A549 (cell line): ENCODE data around the gene PROX2. TPM values are rescaled to one million over a fixed set of nuclear protein-coding genes. Genes with fewer than 3 reads are reported as not detected.
A peak's percentile ranks its signal among the peaks of the same experiment; 100 is the strongest.

Source experiments
- ATAC-seq, 2 experiments: fragments of 200-7000 bp in 1 of 2; fragments of >200 bp in 1 of 2; cut with Nextera tagmentation in 1 of 2; cut with Tn5 transposase in 1 of 2; 3 replicates each; pipeline versions ENCODE4 v1.8.0 to v1.9.1; 2018 to 2020; ENCODE audit warnings: mild to moderate bottlenecking in 1 of 2, moderate library complexity in 1 of 2
- CTCF ChIA-PET: fragments of 300-600 bp; sonication (Branson Sonifier 250); formaldehyde crosslinking; extraction: SDS; loops from one replicate; lab custom pipeline; 2021; ENCODE audit warnings: antibody characterized with exemption, inconsistent platforms; lab: Yijun Ruan, JAX
- POLR2A ChIA-PET: fragments of 350-600 bp; formaldehyde crosslinking; extraction: SDS; loops from one replicate; lab custom pipeline; 2021; ENCODE audit warnings: antibody characterized with exemption, inconsistent platforms; lab: Yijun Ruan, JAX
- DNase-seq, 2 experiments: peaks; one replicate each; pipeline versions ENCODE4 v3.0.0 to v3.0.0-alpha.2; 2011 to 2016; ENCODE audit warnings: low read depth in 1 of 2, low spot score in 1 of 2
- FAIRE-seq: peaks from 2 replicates; lab custom pipeline; 2011; peaks lifted over from hg19 to GRCh38; lab: Jason Lieb, UNC
- H3K27ac ChIP-seq, 2 experiments: fragments of >200 bp; sonication (Bioruptor Twin); formaldehyde crosslinking; 3 replicates each; pipeline ENCODE4 v1.5.1; 2016 to 2017
- H3K4me1 ChIP-seq: fragments of >200 bp; sonication (Bioruptor Twin); formaldehyde crosslinking; 3 replicates; pipeline ENCODE4 v1.6.1; 2016
- H3K4me2 ChIP-seq: fragments of >200 bp; sonication (Bioruptor Twin); formaldehyde crosslinking; 3 replicates; pipeline ENCODE4 v1.6.1; 2016
- H3K4me3 ChIP-seq: fragments of >200 bp; sonication (Bioruptor Twin); formaldehyde crosslinking; 3 replicates; pipeline ENCODE4 v1.5.1; 2016
- H3K9me3 ChIP-seq: fragments of >200 bp; sonication (Bioruptor Twin); formaldehyde crosslinking; 3 replicates; pipeline ENCODE4 v1.6.1; 2016
- CHD4 ChIP-seq: fragments of 200-600 bp; sonication (generic); IDR thresholded peaks from 2 replicates; pipeline ENCODE4 v1.6.1; 2016; ENCODE audit warnings: antibody characterized with exemption, mild to moderate bottlenecking, borderline replicate concordance
- FOSB ChIP-seq: fragments of 250-450 bp; sonication (Bioruptor Pico); IDR thresholded peaks from 2 replicates; pipeline ENCODE4 v1.5.0; 2020; ENCODE audit warnings: mild to moderate bottlenecking, moderate library complexity
- GATA3 ChIP-seq: IDR thresholded peaks from 2 replicates; pipeline ENCODE4 v1.6.1; 2012; ENCODE audit warnings: borderline replicate concordance
- JUN ChIP-seq, 2 experiments: fragments of >200 bp; sonication (Bioruptor Twin); formaldehyde crosslinking; IDR thresholded peaks; 2 replicates in 1 of 2; 3 replicates in 1 of 2; pipeline ENCODE4 v1.6.1; 2016 to 2017
- KDM1A ChIP-seq: fragments of 200-600 bp; sonication (generic); IDR thresholded peaks from 2 replicates; pipeline ENCODE4 v1.6.1; 2016; ENCODE audit warnings: low read depth, mild to moderate bottlenecking
- MYC ChIP-seq: IDR thresholded peaks from 2 replicates; pipeline ENCODE4 v1.6.1; 2012; ENCODE audit warnings: mild to moderate bottlenecking, inconsistent platforms, low read length, improper control_type of control experiment, borderline replicate concordance
- NR3C1 ChIP-seq: fragments of >200 bp; sonication (Bioruptor Twin); formaldehyde crosslinking; IDR thresholded peaks from 3 replicates; pipeline ENCODE4 v1.6.1; 2017
- POLR2AphosphoS2 ChIP-seq: conservative IDR thresholded peaks from 2 replicates; pipeline ENCODE4 v1.6.1; 2012; ENCODE audit warnings: low read length, improper control_type of control experiment, inconsistent platforms
- RCOR1 ChIP-seq: fragments of 150-350 bp; IDR thresholded peaks from 2 replicates; pipeline ENCODE4 v1.6.1; 2014; ENCODE audit warnings: antibody characterized with exemption, low read length, low read depth
- RFX5 ChIP-seq: fragments of 450-650 bp; IDR thresholded peaks from 2 replicates; pipeline ENCODE4 v1.7.1; 2014; ENCODE audit warnings: antibody characterized with exemption, mild to moderate bottlenecking, moderate library complexity
- RNF2 ChIP-seq: fragments of 200-600 bp; sonication (generic); IDR thresholded peaks from 2 replicates; pipeline ENCODE4 v1.6.1; 2016; ENCODE audit warnings: low read depth, mild to moderate bottlenecking, antibody characterized with exemption, moderate library complexity, borderline replicate concordance
- SREBF2 ChIP-seq: fragments of 450-650 bp; IDR thresholded peaks from 2 replicates; pipeline ENCODE4 v1.6.1; 2014; ENCODE audit warnings: mild to moderate bottlenecking, moderate library complexity
- ZFP36 ChIP-seq: fragments of 450-650 bp; IDR thresholded peaks from 2 replicates; pipeline ENCODE4 v1.6.1; 2014; ENCODE audit warnings: borderline replicate concordance; ENCODE audit not compliant: partially characterized antibody
- ZSCAN20 ChIP-seq: fragments of 250-450 bp; sonication (Bioruptor Pico); IDR thresholded peaks from 2 replicates; pipeline ENCODE4 v1.8.0; 2022; ENCODE audit warnings: mild to moderate bottlenecking, moderate library complexity
- WGBS: methylation state at CpG from one replicate; pipeline ENCODE4 v1.1.6; 2017; ENCODE audit errors: missing lambda C conversion rate; 5-methylcytosine and 5-hydroxymethylcytosine counted together
- polyA plus RNA-seq, 4 experiments: library from polyadenylated mRNA; depleted of rRNA in 3 of 4; stranded (reverse); fragments of >200 nt; fragmentation: RNase III in 1 of 4; extraction: RNeasy Plus Mini Kit Qiagen cat#74134 plus additional on column Dnase treatment in 1 of 4; gene quantifications; 2 replicates in 3 of 4; 3 replicates in 1 of 4; pipeline ENCODE4 v1.2.3, GENCODE V29; 2011 to 2017
- TF ChIP-seq, protein P1 (sequence below): fragments of 200-600 bp; sonication (generic); IDR thresholded peaks from 2 replicates; pipeline ENCODE4 v1.6.1; 2016; ENCODE audit warnings: antibody characterized with exemption, mild to moderate bottlenecking, moderate library complexity
- TF ChIP-seq, protein P2 (sequence below): fragments of >200 bp; sonication (Bioruptor Twin); formaldehyde crosslinking; IDR thresholded peaks from 3 replicates; pipeline ENCODE4 v1.6.1; 2016
- TF ChIP-seq, protein P3 (sequence below): IDR thresholded peaks from 2 replicates; pipeline ENCODE4 v1.6.1; 2012
- TF ChIP-seq, protein P4 (sequence below): IDR thresholded peaks from 2 replicates; pipeline ENCODE4 v1.6.1; 2012
- TF ChIP-seq, protein P5 (sequence below): IDR thresholded peaks from 2 replicates; pipeline ENCODE4 v1.6.1; 2012; ENCODE audit warnings: low read depth, borderline replicate concordance
- TF ChIP-seq, protein P6 (sequence below): fragments of >200 bp; sonication (Bioruptor Twin); formaldehyde crosslinking; IDR thresholded peaks from 3 replicates; pipeline ENCODE4 v1.5.1; 2016
- TF ChIP-seq, protein P7 (sequence below): fragments of 250-450 bp; sonication (Bioruptor Pico); IDR thresholded peaks from 2 replicates; pipeline ENCODE4 v1.5.0; 2021; ENCODE audit warnings: mild to moderate bottlenecking, moderate library complexity, borderline replicate concordance

PROX2 gene
- polyA plus RNA-seq, 2 of the 4 experiments (the other 2 are of a cell fraction) = not detected

DNA sequence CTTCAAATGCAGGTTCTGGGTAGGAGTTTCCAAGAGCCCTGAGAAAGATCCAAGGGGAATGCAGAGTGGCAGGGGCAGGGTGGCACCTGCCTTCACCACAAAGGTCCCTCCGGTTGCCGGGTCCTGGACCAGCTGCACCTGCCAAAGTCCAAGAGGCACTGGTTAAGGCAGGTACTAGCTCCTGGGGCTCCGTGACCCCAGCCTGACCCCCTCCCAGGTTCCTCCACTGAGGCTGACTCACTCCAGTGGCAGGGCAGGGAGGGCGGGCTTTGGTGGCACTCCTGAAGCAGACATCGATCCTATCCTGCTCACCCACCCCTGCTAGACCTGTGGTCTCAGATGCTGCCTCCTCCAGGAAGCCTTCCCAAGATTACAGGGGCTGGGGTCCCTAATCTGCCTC, 35.8 kb upstream of the PROX2 start (continued):
- TF ChIP-seq, protein P1, sequence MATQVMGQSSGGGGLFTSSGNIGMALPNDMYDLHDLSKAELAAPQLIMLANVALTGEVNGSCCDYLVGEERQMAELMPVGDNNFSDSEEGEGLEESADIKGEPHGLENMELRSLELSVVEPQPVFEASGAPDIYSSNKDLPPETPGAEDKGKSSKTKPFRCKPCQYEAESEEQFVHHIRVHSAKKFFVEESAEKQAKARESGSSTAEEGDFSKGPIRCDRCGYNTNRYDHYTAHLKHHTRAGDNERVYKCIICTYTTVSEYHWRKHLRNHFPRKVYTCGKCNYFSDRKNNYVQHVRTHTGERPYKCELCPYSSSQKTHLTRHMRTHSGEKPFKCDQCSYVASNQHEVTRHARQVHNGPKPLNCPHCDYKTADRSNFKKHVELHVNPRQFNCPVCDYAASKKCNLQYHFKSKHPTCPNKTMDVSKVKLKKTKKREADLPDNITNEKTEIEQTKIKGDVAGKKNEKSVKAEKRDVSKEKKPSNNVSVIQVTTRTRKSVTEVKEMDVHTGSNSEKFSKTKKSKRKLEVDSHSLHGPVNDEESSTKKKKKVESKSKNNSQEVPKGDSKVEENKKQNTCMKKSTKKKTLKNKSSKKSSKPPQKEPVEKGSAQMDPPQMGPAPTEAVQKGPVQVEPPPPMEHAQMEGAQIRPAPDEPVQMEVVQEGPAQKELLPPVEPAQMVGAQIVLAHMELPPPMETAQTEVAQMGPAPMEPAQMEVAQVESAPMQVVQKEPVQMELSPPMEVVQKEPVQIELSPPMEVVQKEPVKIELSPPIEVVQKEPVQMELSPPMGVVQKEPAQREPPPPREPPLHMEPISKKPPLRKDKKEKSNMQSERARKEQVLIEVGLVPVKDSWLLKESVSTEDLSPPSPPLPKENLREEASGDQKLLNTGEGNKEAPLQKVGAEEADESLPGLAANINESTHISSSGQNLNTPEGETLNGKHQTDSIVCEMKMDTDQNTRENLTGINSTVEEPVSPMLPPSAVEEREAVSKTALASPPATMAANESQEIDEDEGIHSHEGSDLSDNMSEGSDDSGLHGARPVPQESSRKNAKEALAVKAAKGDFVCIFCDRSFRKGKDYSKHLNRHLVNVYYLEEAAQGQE = no peak
- TF ChIP-seq, protein P2, sequence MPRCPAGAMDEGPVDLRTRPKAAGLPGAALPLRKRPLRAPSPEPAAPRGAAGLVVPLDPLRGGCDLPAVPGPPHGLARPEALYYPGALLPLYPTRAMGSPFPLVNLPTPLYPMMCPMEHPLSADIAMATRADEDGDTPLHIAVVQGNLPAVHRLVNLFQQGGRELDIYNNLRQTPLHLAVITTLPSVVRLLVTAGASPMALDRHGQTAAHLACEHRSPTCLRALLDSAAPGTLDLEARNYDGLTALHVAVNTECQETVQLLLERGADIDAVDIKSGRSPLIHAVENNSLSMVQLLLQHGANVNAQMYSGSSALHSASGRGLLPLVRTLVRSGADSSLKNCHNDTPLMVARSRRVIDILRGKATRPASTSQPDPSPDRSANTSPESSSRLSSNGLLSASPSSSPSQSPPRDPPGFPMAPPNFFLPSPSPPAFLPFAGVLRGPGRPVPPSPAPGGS = no peak
- TF ChIP-seq ZSCAN20 (CRISPR knock-in tag) (no peak), ZFP36 (no peak), GATA3 (no peak), RNF2 (no peak), FOSB (CRISPR knock-in tag) (no peak), POLR2AphosphoS2 (no peak), RFX5 (no peak), CHD4 (no peak)
- TF ChIP-seq, protein P3, sequence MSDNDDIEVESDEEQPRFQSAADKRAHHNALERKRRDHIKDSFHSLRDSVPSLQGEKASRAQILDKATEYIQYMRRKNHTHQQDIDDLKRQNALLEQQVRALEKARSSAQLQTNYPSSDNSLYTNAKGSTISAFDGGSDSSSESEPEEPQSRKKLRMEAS = no peak
- TF ChIP-seq, protein P4, sequence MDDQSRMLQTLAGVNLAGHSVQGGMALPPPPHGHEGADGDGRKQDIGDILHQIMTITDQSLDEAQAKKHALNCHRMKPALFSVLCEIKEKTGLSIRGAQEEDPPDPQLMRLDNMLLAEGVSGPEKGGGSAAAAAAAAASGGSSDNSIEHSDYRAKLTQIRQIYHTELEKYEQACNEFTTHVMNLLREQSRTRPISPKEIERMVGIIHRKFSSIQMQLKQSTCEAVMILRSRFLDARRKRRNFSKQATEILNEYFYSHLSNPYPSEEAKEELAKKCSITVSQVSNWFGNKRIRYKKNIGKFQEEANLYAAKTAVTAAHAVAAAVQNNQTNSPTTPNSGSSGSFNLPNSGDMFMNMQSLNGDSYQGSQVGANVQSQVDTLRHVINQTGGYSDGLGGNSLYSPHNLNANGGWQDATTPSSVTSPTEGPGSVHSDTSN = no peak

DNA sequence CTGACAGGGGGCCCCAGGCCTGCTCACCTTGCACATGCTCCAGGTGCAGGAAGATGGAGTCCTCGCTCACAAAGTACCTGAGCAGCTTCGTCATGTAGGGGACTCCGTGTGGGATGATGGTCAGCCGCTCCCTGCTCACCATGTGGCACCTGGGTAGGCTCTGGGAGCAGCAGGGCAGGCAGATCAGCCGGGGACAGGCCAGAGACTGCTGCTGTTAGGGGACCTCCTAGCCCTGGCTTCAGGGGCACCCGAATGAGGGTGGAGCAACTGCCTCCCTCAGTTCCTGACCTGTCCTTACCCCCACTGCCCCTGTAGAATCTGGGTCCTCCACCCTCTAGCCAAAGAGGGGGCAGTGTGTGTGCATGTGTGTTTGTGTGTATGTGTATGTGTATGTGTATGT, 35.3 kb upstream of the PROX2 start:
- no peak overlapping the region for H3K4me3 ChIP-seq
- DNase-seq (no peak), ATAC-seq (no peak), FAIRE-seq (no peak)
- 80% methylated on average over 4 of the region's 6 CpGs for WGBS
- no peaks in the 10 kb centered on the region for H3K9me3 ChIP-seq
- POLR2A ChIA-PET = no interaction called here
- TF ChIP-seq, protein P5, sequence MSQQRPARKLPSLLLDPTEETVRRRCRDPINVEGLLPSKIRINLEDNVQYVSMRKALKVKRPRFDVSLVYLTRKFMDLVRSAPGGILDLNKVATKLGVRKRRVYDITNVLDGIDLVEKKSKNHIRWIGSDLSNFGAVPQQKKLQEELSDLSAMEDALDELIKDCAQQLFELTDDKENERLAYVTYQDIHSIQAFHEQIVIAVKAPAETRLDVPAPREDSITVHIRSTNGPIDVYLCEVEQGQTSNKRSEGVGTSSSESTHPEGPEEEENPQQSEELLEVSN = no peak
- TF ChIP-seq RCOR1 (no peak), ZFP36 (no peak), NR3C1 (no peak), SREBF2 (no peak), JUN (IDR thresholded peaks at IDR 0.05) (no peak), KDM1A (no peak), FOSB (CRISPR knock-in tag) (no peak), MYC (no peak)
- TF ChIP-seq, protein P6, sequence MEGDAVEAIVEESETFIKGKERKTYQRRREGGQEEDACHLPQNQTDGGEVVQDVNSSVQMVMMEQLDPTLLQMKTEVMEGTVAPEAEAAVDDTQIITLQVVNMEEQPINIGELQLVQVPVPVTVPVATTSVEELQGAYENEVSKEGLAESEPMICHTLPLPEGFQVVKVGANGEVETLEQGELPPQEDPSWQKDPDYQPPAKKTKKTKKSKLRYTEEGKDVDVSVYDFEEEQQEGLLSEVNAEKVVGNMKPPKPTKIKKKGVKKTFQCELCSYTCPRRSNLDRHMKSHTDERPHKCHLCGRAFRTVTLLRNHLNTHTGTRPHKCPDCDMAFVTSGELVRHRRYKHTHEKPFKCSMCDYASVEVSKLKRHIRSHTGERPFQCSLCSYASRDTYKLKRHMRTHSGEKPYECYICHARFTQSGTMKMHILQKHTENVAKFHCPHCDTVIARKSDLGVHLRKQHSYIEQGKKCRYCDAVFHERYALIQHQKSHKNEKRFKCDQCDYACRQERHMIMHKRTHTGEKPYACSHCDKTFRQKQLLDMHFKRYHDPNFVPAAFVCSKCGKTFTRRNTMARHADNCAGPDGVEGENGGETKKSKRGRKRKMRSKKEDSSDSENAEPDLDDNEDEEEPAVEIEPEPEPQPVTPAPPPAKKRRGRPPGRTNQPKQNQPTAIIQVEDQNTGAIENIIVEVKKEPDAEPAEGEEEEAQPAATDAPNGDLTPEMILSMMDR = no peak
- TF ChIP-seq, protein P7, sequence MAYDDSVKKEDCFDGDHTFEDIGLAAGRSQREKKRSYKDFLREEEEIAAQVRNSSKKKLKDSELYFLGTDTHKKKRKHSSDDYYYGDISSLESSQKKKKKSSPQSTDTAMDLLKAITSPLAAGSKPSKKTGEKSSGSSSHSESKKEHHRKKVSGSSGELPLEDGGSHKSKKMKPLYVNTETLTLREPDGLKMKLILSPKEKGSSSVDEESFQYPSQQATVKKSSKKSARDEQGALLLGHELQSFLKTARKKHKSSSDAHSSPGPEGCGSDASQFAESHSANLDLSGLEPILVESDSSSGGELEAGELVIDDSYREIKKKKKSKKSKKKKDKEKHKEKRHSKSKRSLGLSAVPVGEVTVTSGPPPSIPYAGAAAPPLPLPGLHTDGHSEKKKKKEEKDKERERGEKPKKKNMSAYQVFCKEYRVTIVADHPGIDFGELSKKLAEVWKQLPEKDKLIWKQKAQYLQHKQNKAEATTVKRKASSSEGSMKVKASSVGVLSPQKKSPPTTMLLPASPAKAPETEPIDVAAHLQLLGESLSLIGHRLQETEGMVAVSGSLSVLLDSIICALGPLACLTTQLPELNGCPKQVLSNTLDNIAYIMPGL (CRISPR knock-in tag) = no peak
- H3K4me1 ChIP-seq = peaks cover 9% of the 10 kb centered on the region; the same call in 2 of the 3 replicates
- H3K4me2 ChIP-seq = no peak overlapping the region
- CTCF ChIA-PET = interaction anchor here (1.2 to 12.5 kb wide), 6 partner anchors 11 to 392 kb away, joined by 3 to 226 read pairs (median 46); partner anchors contain the start of gene RPS6KL1
- H3K27ac ChIP-seq = peak overlapping the region in 1 of 2 experiments; percentile 49; a peak in 1 of 6 replicates
